ENCODE measurements around the gene ANO4. TPM values are rescaled to one million over a fixed set of nuclear protein-coding genes. Genes with fewer than 3 reads are reported as not detected.

Gene ANO4
- total and polyA plus RNA-seq, 2 experiments from 2014 or later = 0.33 to 0.92 TPM

GRCh38 chr12:101064721-101065120 is 270.1 kb downstream of the ANO4 start:
- Histone ChIP-seq H3K36me3 (no peaks in the 10 kb centered on the region), H3K27me3 (no peaks in the 10 kb centered on the region), H3K27ac (no peak overlapping the region), H3K4me1 (ENCODE audit: low read depth) (no peaks in the 10 kb centered on the region), H3K9me3 (ENCODE audit: low read depth) (no peaks in the 10 kb centered on the region), H3K4me3 (no peak overlapping the region)
- TF ChIP-seq CTCF (IDR thresholded peaks at IDR 0.05; ENCODE audit: low read depth, low read length) = no peak
- no peak for DNase-seq (ENCODE audit: low read depth in 1 of 2, low spot score in 1 of 2)

- no peak for TF ChIP-seq CTCF (IDR thresholded peaks at IDR 0.05; ENCODE audit: low read depth, low read length)
- Histone ChIP-seq H3K36me3 (no peaks in the 10 kb centered on the region), H3K27me3 (no peaks in the 10 kb centered on the region), H3K27ac (no peak overlapping the region), H3K4me1 (ENCODE audit: low read depth) (no peaks in the 10 kb centered on the region), H3K9me3 (ENCODE audit: low read depth) (no peaks in the 10 kb centered on the region), H3K4me3 (no peak overlapping the region)
- DNase-seq (ENCODE audit: low read depth in 1 of 2, low spot score in 1 of 2) = no peak
These were observed 271.9 kb downstream of the ANO4 start for GRCh38 chr12:101066489-101066888.

- H3K4me3 ChIP-seq = no peak overlapping the region
- H3K9me3 ChIP-seq (ENCODE audit: low read depth) = no peaks in the 10 kb centered on the region
- no peak for TF ChIP-seq CTCF (IDR thresholded peaks at IDR 0.05; ENCODE audit: low read depth, low read length)
- no peak for DNase-seq (ENCODE audit: low read depth in 1 of 2, low spot score in 1 of 2)
- H3K36me3 ChIP-seq = no peaks in the 10 kb centered on the region
- no peaks in the 10 kb centered on the region for H3K4me1 ChIP-seq (ENCODE audit: low read depth)
- no peaks in the 10 kb centered on the region for H3K27me3 ChIP-seq
- no peak overlapping the region for H3K27ac ChIP-seq
These were observed 273.8 kb downstream of the ANO4 start for GRCh38 chr12:101068402-101068801.

- no peaks in the 10 kb centered on the region for H3K36me3 ChIP-seq
These were observed 274.3 kb downstream of the ANO4 start for GRCh38 chr12:101068836-101069235.

GRCh38 chr12:101074940-101075680 is 280.5 kb downstream of the ANO4 start:
- H3K4me3 ChIP-seq = no peak overlapping the region
- DNase-seq (ENCODE audit: low read depth in 1 of 2, low spot score in 1 of 2) = no peak
- TF ChIP-seq CTCF (IDR thresholded peaks at IDR 0.05; ENCODE audit: low read depth, low read length) = no peak
- H3K27ac ChIP-seq = no peak overlapping the region
- no peaks in the 10 kb centered on the region for H3K27me3 ChIP-seq
- no peaks in the 10 kb centered on the region for H3K9me3 ChIP-seq (ENCODE audit: low read depth)
- H3K4me1 ChIP-seq (ENCODE audit: low read depth) = no peaks in the 10 kb centered on the region
- H3K36me3 ChIP-seq = no peaks in the 10 kb centered on the region

More at GRCh38 chr12:101068836-101069235, 274.3 kb downstream of the ANO4 start:
- no peak overlapping the region for H3K4me3 ChIP-seq
- no peaks in the 10 kb centered on the region for H3K27me3 ChIP-seq
- no peak for DNase-seq (ENCODE audit: low read depth in 1 of 2, low spot score in 1 of 2)
- no peaks in the 10 kb centered on the region for H3K9me3 ChIP-seq (ENCODE audit: low read depth)
- TF ChIP-seq CTCF (IDR thresholded peaks at IDR 0.05; ENCODE audit: low read depth, low read length) = no peak
- no peaks in the 10 kb centered on the region for H3K4me1 ChIP-seq (ENCODE audit: low read depth)
- no peak overlapping the region for H3K27ac ChIP-seq

All from cardiac muscle cell (in vitro differentiated cells and primary cell).